HEK293 (cell line): Measurements from ENCODE around the gene WLS.
A peak's percentile ranks its signal among the peaks of the same experiment; 100 is the strongest.

Experiments
- BCL11B ChIP-seq: fragments of 450-650 bp; formaldehyde crosslinking; IDR thresholded peaks from 2 replicates; pipeline ENCODE4 v1.5.1; 2016; ENCODE audit warnings: low read depth, missing biosample characterization, missing genetic modification characterization
- CTCF ChIP-seq: fragments of 450-650 bp; formaldehyde crosslinking; IDR thresholded peaks from 2 replicates; pipeline ENCODE4 v1.5.1; 2016; ENCODE audit warnings: missing biosample characterization, missing genetic modification characterization
- ELK4 ChIP-seq: IDR thresholded peaks from 2 replicates; pipeline ENCODE4 v1.6.1; 2011; ENCODE audit warnings: mild to moderate bottlenecking, low read depth, low read length, borderline replicate concordance
- FEZF1 ChIP-seq: fragments of 450-650 bp; formaldehyde crosslinking; IDR thresholded peaks from 2 replicates; pipeline ENCODE4 v1.5.1; 2016; ENCODE audit warnings: missing biosample characterization, missing genetic modification characterization
- GLIS2 ChIP-seq: fragments of 450-650 bp; formaldehyde crosslinking; IDR thresholded peaks from 2 replicates; pipeline ENCODE4 v1.5.1; 2016; ENCODE audit warnings: missing biosample characterization, missing genetic modification characterization
- IKZF3 ChIP-seq: fragments of 450-650 bp; IDR thresholded peaks from 2 replicates; pipeline ENCODE4 v1.5.0; 2018; ENCODE audit warnings: missing biosample characterization, mild to moderate bottlenecking, missing genetic modification characterization, moderate library complexity
- MYNN ChIP-seq: fragments of 450-650 bp; formaldehyde crosslinking; IDR thresholded peaks from 2 replicates; pipeline ENCODE4 v1.5.1; 2016; ENCODE audit warnings: missing biosample characterization, missing genetic modification characterization, borderline replicate concordance
- PBX3 ChIP-seq: sonication (generic); formaldehyde crosslinking; IDR thresholded peaks from 2 replicates; pipeline ENCODE4 v1.8.1; 2022; ENCODE audit warnings: mild to moderate bottlenecking, moderate library complexity, missing genetic modification reagents
- YY1 ChIP-seq: fragments of 450-650 bp; formaldehyde crosslinking; IDR thresholded peaks from 2 replicates; pipeline ENCODE4 v1.5.1; 2018; ENCODE audit warnings: missing biosample characterization, missing genetic modification characterization
- ZBTB7A ChIP-seq: fragments of 450-650 bp; formaldehyde crosslinking; IDR thresholded peaks from 2 replicates; pipeline ENCODE4 v1.5.1; 2016; ENCODE audit warnings: low read depth, missing biosample characterization, missing genetic modification characterization
- ZFP41 ChIP-seq: fragments of 450-650 bp; formaldehyde crosslinking; IDR thresholded peaks from 2 replicates; pipeline ENCODE4 v1.5.1; 2016; ENCODE audit warnings: missing biosample characterization, missing genetic modification characterization, borderline replicate concordance
- ZNF112 ChIP-seq: fragments of 450-650 bp; formaldehyde crosslinking; IDR thresholded peaks from 2 replicates; pipeline ENCODE4 v1.5.0; 2017; ENCODE audit warnings: missing biosample characterization, missing genetic modification characterization
- ZNF121 ChIP-seq: fragments of 450-650 bp; formaldehyde crosslinking; IDR thresholded peaks from 2 replicates; pipeline ENCODE4 v1.5.1; 2016; ENCODE audit warnings: missing biosample characterization, missing genetic modification characterization
- ZNF132 ChIP-seq: fragments of 450-650 bp; formaldehyde crosslinking; IDR thresholded peaks from 2 replicates; pipeline ENCODE4 v1.5.1; 2017; ENCODE audit warnings: missing biosample characterization, missing genetic modification characterization, borderline replicate concordance
- ZNF239 ChIP-seq: fragments of 450-650 bp; formaldehyde crosslinking; IDR thresholded peaks from 2 replicates; pipeline ENCODE4 v1.5.1; 2016; ENCODE audit warnings: missing biosample characterization, missing genetic modification characterization
- ZNF26 ChIP-seq: fragments of 450-650 bp; formaldehyde crosslinking; IDR thresholded peaks from 2 replicates; pipeline ENCODE4 v1.5.1; 2016; ENCODE audit warnings: missing biosample characterization, missing genetic modification characterization
- ZNF266 ChIP-seq: fragments of 450-650 bp; formaldehyde crosslinking; IDR thresholded peaks from 2 replicates; pipeline ENCODE4 v1.5.1; 2016; ENCODE audit warnings: missing biosample characterization, missing genetic modification characterization, low read depth
- ZNF292 ChIP-seq: fragments of 450-650 bp; formaldehyde crosslinking; IDR thresholded peaks from 2 replicates; pipeline ENCODE4 v1.5.1; 2016; ENCODE audit warnings: low read depth, missing biosample characterization, missing genetic modification characterization, borderline replicate concordance
- ZNF311 ChIP-seq: fragments of 450-650 bp; formaldehyde crosslinking; IDR thresholded peaks from 2 replicates; pipeline ENCODE4 v1.5.1; 2017; ENCODE audit warnings: missing biosample characterization, missing genetic modification characterization, borderline replicate concordance
- ZNF350 ChIP-seq: fragments of 450-650 bp; formaldehyde crosslinking; IDR thresholded peaks from 2 replicates; pipeline ENCODE4 v1.5.0; 2017; ENCODE audit warnings: missing biosample characterization, mild to moderate bottlenecking, missing genetic modification characterization
- ZNF426 ChIP-seq: fragments of 450-650 bp; formaldehyde crosslinking; IDR thresholded peaks from 2 replicates; pipeline ENCODE4 v1.5.1; 2017; ENCODE audit warnings: missing biosample characterization, missing genetic modification characterization, mild to moderate bottlenecking, inconsistent platforms, moderate library complexity
- ZNF513 ChIP-seq: fragments of 450-650 bp; IDR thresholded peaks from 2 replicates; pipeline ENCODE4 v1.5.1; 2018; ENCODE audit warnings: missing biosample characterization, missing genetic modification characterization
- ZNF544 ChIP-seq: fragments of 450-650 bp; formaldehyde crosslinking; IDR thresholded peaks from 2 replicates; pipeline ENCODE4 v1.5.0; 2017; ENCODE audit warnings: missing biosample characterization, missing genetic modification characterization
- ZNF645 ChIP-seq: fragments of 450-650 bp; formaldehyde crosslinking; IDR thresholded peaks from 2 replicates; pipeline ENCODE4; 2016; ENCODE audit warnings: missing biosample characterization, missing genetic modification characterization
- ZNF704 ChIP-seq: fragments of 450-650 bp; formaldehyde crosslinking; IDR thresholded peaks from 2 replicates; pipeline ENCODE4 v1.5.1; 2016; ENCODE audit warnings: missing biosample characterization, missing genetic modification characterization
- ZNF843 ChIP-seq: fragments of 450-650 bp; formaldehyde crosslinking; IDR thresholded peaks from 2 replicates; pipeline ENCODE4 v1.5.1; 2016; ENCODE audit warnings: missing biosample characterization, missing genetic modification characterization
- ZSCAN23 ChIP-seq: fragments of 450-650 bp; formaldehyde crosslinking; IDR thresholded peaks from 2 replicates; pipeline ENCODE4 v1.5.1; 2016; ENCODE audit warnings: missing biosample characterization, missing genetic modification characterization
- ZXDB ChIP-seq: fragments of 450-650 bp; formaldehyde crosslinking; IDR thresholded peaks from 2 replicates; pipeline ENCODE4 v1.5.1; 2016; ENCODE audit warnings: missing biosample characterization, missing genetic modification characterization

Gene WLS

GRCh38 chr1:68232289-68233148 lies at the start of gene WLS (continued):
- no peak for TF ChIP-seq PBX3 (CRISPR knock-in tag)
- no peak for TF ChIP-seq ZNF121 (tag by site-specific recombination)
- no peak for TF ChIP-seq BCL11B (tag by site-specific recombination)
- TF ChIP-seq ZNF26, result no peak
- no peak for TF ChIP-seq ZNF426
- peak; percentile 82 for TF ChIP-seq ZNF513 (tag by site-specific recombination)
- TF ChIP-seq YY1 (tag by site-specific recombination), result no peak
- TF ChIP-seq ZSCAN23 (tag by site-specific recombination), result 0 out of 2 replicates have a peak, but pooled peaks have one; percentile 10
- no peak for TF ChIP-seq ZNF132 (tag by site-specific recombination)
- no peak for TF ChIP-seq ZBTB7A (tag by site-specific recombination)
- no peak for TF ChIP-seq ZNF239 (tag by site-specific recombination)
- TF ChIP-seq ZNF350 (tag by site-specific recombination), result no peak
- no peak for TF ChIP-seq ZNF704
- TF ChIP-seq ZNF311 (tag by site-specific recombination), result no peak
- 0 out of 2 replicates have a peak, but pooled peaks have one; percentile 15 for TF ChIP-seq CTCF (tag by site-specific recombination)
- no peak for TF ChIP-seq ZNF112 (tag by site-specific recombination)
- no peak for TF ChIP-seq ZNF292
- no peak for TF ChIP-seq ZFP41
- TF ChIP-seq GLIS2, result no peak
- TF ChIP-seq MYNN, result no peak
- TF ChIP-seq ZXDB (tag by site-specific recombination), result no peak
- TF ChIP-seq ELK4, result no peak
- TF ChIP-seq ZNF266 (tag by site-specific recombination), result no peak
- TF ChIP-seq IKZF3 (tag by site-specific recombination), result peak; percentile 93
- no peak for TF ChIP-seq ZNF843 (tag by site-specific recombination)
- no peak for TF ChIP-seq FEZF1
- TF ChIP-seq ZNF645, result no peak
- no peak for TF ChIP-seq ZNF544
